Breast epithelium (tissue), 4 donors: ENCODE results near the gene RIPOR3. TPM values are rescaled to one million over a fixed set of nuclear protein-coding genes. Genes with fewer than 3 reads are reported as not detected.

Experiments
- DNase-seq, 2 donors: peaks; one replicate each; pipeline ENCODE4 v3.0.0-alpha.2; 2019; ENCODE audit warnings: low spot score in 2 of 2
- H3K27ac ChIP-seq, 2 donors: fragments of 200-600 bp; sonication (generic) in 1 of 2; one replicate each; pipeline ENCODE4 v1.5.1; 2016 to 2019; ENCODE audit warnings: mild to moderate bottlenecking in 1 of 2
- H3K27me3 ChIP-seq, 2 donors: fragments of 200-600 bp; sonication (generic) in 1 of 2; one replicate each; pipeline versions ENCODE4 v1.5.1 to v1.6.0; 2017 to 2019; ENCODE audit warnings: control low read depth in 1 of 2, mild to moderate bottlenecking in 1 of 2
- H3K36me3 ChIP-seq: fragments of 200-600 bp; one replicate; pipeline ENCODE4 v1.5.1; 2019
- H3K4me1 ChIP-seq, 2 donors: fragments of 200-600 bp; sonication (generic); one replicate each; pipeline ENCODE4 v1.5.1; 2016 to 2019; ENCODE audit warnings: control low read depth in 1 of 2
- H3K4me3 ChIP-seq, 3 donors: fragments of 200-600 bp; sonication (generic); 1 replicate in 2 of 3; 2 replicates in 1 of 3; pipeline ENCODE4 v1.5.1; 2016 to 2019; ENCODE audit warnings: mild to moderate bottlenecking in 3 of 3, moderate library complexity in 2 of 3
- H3K9me3 ChIP-seq, 2 donors: fragments of 200-600 bp; sonication (generic) in 1 of 2; one replicate each; pipeline ENCODE4 v1.5.1; 2016 to 2019; ENCODE audit warnings: control low read depth in 1 of 2
- POLR2A ChIP-seq: fragments of 450-650 bp; IDR thresholded peaks from one replicate; pipeline ENCODE4 v1.6.1; 2016; ENCODE audit warnings: antibody characterized with exemption, mild to moderate bottlenecking, moderate library complexity
- POLR2AphosphoS5 ChIP-seq, 3 donors: sonication (generic); formaldehyde crosslinking; IDR thresholded peaks; one replicate each; pipeline ENCODE4 v1.6.1; 2017; ENCODE audit warnings: antibody characterized with exemption in 3 of 3
- intact Hi-C: fragments of 100-400 bp; cut with DNase I; formaldehyde crosslinking; loops from one replicate; pipeline ENCODE4 v1.15.1; 2023; ENCODE audit warnings: low total_unique reads
- total RNA-seq, 3 donors: library from RNA; depleted of rRNA; stranded (reverse); fragments of >200 nt; gene quantifications; one replicate each; pipeline ENCODE4 v1.1.0, GENCODE V29; 2016
- TF ChIP-seq, protein P1 (sequence below), 3 donors: fragments of 450-650 bp; IDR thresholded peaks; one replicate each; pipeline ENCODE4 v1.5.1; 2016 to 2017; ENCODE audit warnings: antibody characterized with exemption in 3 of 3, mild to moderate bottlenecking in 3 of 3, moderate library complexity in 3 of 3

RIPOR3 gene
- total RNA-seq, 3 donors from 2014 or later = 4.5 to 35.5 (median 26.9) TPM

DNA sequence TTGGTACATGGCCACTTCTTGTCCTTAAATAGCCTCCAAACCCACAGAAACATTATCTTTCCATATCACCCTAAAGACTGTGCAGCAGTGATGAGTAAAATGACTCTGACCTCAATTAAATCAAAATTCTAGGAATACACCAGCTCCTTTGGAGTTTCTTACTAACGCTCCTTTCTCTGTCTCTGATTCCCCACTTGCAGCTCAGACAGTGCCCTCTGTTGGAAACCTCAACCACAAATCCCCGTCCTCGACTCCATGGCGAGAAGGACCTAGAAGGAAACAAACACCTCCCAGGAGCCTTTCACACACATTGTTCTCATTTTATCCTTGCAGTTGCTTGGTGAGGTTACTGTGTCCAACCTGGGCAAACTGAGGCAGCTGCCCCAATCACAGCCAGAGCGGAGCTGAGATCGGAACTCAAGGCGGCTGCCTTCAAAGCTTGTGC lies 22.3 kb upstream of the RIPOR3 start:
- intact Hi-C loops = no loop called here
- no peaks in the 10 kb centered on the region for H3K27me3 ChIP-seq
- H3K9me3 ChIP-seq = no peaks in the 10 kb centered on the region
- H3K4me3 ChIP-seq = no peak overlapping the region
- no peak overlapping the region for H3K27ac ChIP-seq
- TF ChIP-seq, protein P1, sequence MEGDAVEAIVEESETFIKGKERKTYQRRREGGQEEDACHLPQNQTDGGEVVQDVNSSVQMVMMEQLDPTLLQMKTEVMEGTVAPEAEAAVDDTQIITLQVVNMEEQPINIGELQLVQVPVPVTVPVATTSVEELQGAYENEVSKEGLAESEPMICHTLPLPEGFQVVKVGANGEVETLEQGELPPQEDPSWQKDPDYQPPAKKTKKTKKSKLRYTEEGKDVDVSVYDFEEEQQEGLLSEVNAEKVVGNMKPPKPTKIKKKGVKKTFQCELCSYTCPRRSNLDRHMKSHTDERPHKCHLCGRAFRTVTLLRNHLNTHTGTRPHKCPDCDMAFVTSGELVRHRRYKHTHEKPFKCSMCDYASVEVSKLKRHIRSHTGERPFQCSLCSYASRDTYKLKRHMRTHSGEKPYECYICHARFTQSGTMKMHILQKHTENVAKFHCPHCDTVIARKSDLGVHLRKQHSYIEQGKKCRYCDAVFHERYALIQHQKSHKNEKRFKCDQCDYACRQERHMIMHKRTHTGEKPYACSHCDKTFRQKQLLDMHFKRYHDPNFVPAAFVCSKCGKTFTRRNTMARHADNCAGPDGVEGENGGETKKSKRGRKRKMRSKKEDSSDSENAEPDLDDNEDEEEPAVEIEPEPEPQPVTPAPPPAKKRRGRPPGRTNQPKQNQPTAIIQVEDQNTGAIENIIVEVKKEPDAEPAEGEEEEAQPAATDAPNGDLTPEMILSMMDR (IDR thresholded peaks at IDR 0.05) = peak in 2 of 3 donors; percentile 15 to 23
- TF ChIP-seq POLR2AphosphoS5 (IDR thresholded peaks at IDR 0.05) = no peak
- no peaks in the 10 kb centered on the region for H3K4me1 ChIP-seq
- H3K36me3 ChIP-seq = no peaks in the 10 kb centered on the region
- no peak for DNase-seq

DNA sequence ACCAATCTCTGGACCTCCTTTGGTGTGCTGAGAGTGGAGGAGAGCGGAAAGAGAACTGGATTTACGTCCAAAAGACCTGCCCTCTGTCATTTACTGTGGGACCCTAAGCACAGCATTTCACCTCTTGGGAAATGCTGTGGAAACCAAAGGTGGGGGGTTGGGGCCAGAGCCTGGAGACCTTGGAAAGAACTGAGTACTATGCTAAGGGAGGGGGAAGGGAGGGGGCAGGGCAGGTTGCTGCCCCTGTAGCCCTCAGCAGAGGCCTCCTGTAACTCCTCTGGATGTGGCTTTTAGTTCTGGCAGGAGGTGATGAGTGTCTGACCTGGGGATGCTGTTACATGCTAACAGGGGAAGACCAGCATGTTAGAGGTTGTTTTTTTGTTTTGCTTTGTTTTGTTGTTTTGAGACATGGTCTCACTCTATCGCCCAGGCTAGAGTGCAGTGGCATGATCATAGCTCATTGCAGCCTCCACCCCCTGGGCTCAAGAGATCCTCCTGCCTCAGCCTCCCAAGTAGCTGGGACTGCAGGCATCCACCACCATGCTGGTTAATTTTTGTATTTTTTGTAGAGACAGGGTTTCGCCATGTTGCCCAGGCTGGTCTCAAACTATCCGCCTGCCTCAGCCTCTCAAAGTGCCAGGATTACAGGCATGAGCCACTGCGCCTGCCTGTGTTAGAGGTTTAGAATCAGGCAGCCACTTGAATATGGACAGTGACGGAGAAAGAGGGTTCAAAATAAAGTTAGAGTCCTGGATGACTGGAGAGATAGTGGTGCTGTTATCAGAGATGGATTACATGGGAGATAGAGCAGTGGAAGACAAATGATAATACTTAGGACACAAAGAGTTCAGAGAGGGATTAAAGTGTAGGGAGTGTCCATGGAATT lies 21.7 kb upstream of the RIPOR3 start:
- H3K4me3 ChIP-seq = no peak overlapping the region
- no peaks in the 10 kb centered on the region for H3K27me3 ChIP-seq
- intact Hi-C loops = no loop called here
- DNase-seq = no peak
- TF ChIP-seq POLR2AphosphoS5 (IDR thresholded peaks at IDR 0.05) (no peak), POLR2A (no peak)
- TF ChIP-seq, protein P1 (IDR thresholded peaks at IDR 0.05) = no peak
- H3K27ac ChIP-seq = no peak overlapping the region
- no peaks in the 10 kb centered on the region for H3K36me3 ChIP-seq
- H3K4me1 ChIP-seq = no peaks in the 10 kb centered on the region
- H3K9me3 ChIP-seq = no peaks in the 10 kb centered on the region

DNA sequence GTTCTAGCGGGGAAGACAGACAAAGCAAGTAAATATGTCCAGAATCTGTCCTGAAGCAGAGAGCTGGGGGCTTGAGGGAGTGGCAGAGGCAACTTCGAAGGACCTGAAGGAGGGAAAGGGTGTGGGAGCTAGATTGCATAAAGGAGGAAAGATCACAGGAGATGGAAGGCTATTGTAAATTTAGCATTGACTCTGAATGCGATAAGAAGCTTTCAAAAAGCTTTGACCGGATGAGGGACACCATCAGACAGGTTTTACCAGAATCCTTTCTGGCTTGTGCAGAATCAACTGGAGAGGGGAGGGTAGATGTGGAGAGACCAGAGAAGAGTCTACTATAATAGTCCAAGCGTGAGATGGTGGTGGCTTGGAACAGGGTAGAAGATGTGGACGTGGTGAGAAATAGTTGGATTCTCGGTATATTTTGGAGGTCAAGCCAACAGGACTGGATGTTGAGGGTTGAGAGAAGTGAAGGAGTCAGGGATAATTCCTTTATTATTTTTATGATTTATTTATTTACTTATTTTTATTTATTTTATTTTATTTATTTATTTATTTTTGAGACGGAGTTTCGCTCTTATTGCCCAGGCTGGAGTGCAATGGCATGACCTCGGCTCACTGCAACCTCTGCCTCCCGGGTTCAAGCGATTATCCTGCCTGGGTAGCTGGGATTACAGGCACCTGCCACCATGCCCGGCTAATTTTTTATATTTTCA lies 19.9 kb upstream of the RIPOR3 start:
- DNase-seq = no peak
- TF ChIP-seq POLR2AphosphoS5 (IDR thresholded peaks at IDR 0.05) = no peak
- no peak for TF ChIP-seq POLR2A
- intact Hi-C loops = no loop called here
- H3K36me3 ChIP-seq = no peaks in the 10 kb centered on the region
- H3K27me3 ChIP-seq = no peaks in the 10 kb centered on the region
- no peak overlapping the region for H3K4me3 ChIP-seq
- H3K4me1 ChIP-seq = no peaks in the 10 kb centered on the region
- H3K27ac ChIP-seq = no peak overlapping the region
- H3K9me3 ChIP-seq = no peaks in the 10 kb centered on the region

DNA sequence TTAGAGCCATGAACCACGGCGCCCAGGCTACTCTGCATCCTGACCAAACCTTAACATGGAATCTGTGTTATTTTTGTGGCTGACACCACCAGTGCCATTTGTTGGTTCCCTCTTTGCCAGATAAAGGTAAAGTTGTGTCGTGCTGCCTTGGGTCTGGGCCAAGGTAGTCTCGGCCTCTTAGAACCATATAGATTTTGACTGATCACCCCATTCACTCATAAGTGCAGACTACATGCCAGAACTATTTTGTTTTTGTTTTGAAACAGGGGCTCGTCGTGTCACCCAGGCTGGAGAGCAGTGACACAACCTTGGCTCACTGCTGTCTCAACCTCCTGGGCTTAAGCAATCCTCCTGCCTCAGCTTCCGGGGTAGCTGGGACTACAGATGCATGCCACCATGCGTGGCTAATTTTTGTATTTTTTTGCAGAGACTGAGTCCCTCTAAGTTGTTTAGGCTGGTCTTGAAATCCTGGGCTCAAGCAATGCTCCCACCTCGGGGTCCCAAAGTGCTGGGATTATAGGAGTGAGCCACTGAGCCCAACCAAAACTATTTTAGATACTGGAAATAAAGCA lies 19.2 kb upstream of the RIPOR3 start:
- no peak for DNase-seq
- H3K4me1 ChIP-seq = no peaks in the 10 kb centered on the region
- intact Hi-C loops = no loop called here
- TF ChIP-seq POLR2AphosphoS5 (IDR thresholded peaks at IDR 0.05) (no peak), POLR2A (no peak)
- TF ChIP-seq, protein P1 (IDR thresholded peaks at IDR 0.05) = no peak
- H3K4me3 ChIP-seq = no peak overlapping the region
- H3K36me3 ChIP-seq = no peaks in the 10 kb centered on the region
- H3K9me3 ChIP-seq = no peaks in the 10 kb centered on the region
- H3K27me3 ChIP-seq = no peaks in the 10 kb centered on the region
- H3K27ac ChIP-seq = no peak overlapping the region

DNA sequence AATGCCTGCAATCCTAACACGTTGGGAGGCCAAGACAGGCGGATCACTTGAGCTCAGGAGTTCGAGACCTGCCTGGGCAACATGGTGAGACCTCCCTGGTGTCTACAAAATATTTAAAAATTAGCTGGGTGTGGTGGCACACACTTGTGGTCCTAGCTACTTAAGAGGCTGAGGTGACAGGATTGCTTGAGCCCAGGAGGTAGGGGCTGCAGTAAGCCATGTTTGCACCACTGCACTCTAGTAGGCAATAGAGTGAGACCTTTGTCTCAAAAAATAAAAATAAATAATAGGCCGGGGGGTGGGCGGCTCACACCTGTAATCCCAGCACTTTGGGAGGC lies 18.3 kb upstream of the RIPOR3 start:
- H3K36me3 ChIP-seq = no peaks in the 10 kb centered on the region
- TF ChIP-seq POLR2A = no peak
- no peaks in the 10 kb centered on the region for H3K27me3 ChIP-seq
- DNase-seq = no peak
- H3K9me3 ChIP-seq = no peaks in the 10 kb centered on the region
- intact Hi-C loops = no loop called here
- no peaks in the 10 kb centered on the region for H3K4me1 ChIP-seq
- H3K4me3 ChIP-seq = no peak overlapping the region
- no peak overlapping the region for H3K27ac ChIP-seq
